HG03135 (cell line): ENCODE results near the gene RGS6.

ENCODE experiments used
- ATAC-seq: cut with Tn5 transposase; IDR thresholded peaks from one replicate; pipeline ENCODE4 v1.9.1; 2021; ENCODE audit warnings: mild to moderate bottlenecking, moderate library complexity; ENCODE audit not compliant: unreplicated experiment

RGS6 gene

DNA sequence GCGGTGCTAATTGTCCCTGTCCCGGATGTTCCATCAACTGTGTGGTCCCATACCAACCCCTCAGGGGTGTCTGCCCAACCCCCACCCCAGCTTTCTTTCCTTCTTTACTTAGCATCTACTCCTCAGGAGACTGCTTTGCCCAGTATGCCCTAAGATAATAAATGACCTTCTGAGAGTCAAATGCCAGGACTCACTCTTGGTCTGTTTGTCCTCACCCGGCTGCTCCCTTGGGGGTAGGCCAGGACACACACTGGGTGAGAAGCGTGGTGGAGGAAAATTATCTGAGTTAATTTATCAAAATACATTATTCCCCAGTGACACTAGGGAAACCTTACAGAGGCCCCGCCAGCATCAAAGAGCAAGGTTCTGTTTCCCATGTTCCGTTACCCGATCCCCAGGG, 457.0 kb downstream of the RGS6 start:
- ATAC-seq, result no peak

DNA sequence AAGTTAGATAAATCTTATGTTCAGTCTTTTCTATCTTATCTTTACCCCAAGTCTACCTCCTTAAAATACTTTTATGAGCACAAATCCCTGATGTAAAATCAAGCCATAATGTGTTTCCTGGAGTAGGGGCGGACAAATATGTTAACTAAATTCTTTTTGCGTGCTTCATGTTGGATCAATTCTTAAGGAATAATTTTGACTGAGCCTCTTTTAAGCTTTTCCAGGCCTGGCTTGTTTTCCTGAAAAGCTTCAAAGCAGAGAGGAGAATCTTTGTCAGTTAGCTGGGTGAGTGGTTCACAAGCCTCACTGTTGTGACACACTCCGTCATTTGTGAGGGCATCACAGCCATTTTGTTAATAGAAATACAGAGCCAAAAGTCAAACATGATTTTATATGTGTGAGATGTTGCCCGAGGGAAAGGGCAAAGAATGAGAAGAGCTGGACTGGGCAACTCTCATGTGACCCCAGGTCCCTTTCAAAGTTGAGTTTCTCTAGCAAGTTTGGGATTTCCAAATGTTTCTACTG, 468.9 kb downstream of the RGS6 start:
- no peak for ATAC-seq

DNA sequence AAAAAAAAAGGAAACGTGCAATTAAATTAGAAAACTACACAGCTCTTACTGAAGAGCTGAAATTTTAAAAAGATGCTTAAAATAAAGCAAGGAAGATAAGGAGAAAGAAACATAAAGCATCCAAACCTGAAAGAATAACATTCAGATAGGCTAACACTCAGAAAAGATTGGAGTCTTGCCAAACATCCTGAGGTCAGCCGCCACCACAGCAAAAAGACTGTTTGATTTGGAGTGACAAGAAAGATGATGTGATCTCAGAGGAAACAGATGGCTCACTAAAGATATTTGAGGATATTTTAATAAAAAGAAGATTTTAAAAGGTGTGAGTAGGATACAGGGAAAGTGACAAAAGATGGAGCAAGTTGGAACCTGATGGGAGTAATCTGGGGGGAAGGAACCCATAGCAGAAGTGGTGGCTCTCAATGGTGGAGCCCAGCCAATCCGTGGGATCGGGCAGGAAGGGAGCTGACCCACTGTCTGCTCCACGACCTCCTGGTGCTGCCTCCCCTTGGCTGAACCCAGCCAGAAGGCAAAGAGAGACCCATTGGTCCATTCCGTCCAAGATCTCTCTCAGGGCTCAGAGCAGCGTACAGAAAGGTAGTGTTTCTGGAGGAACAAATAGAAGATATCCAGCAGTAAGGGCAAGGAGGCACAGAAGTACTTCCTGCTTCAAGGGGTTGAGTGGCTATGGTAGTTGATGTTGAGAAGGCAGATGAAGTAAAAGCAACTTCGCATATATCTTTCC, 469.6 kb downstream of the RGS6 start:
- no peak for ATAC-seq

GRCh38 chr14:72402377-72402772, 470.1 kb downstream of the RGS6 start:
- no peak for ATAC-seq

DNA sequence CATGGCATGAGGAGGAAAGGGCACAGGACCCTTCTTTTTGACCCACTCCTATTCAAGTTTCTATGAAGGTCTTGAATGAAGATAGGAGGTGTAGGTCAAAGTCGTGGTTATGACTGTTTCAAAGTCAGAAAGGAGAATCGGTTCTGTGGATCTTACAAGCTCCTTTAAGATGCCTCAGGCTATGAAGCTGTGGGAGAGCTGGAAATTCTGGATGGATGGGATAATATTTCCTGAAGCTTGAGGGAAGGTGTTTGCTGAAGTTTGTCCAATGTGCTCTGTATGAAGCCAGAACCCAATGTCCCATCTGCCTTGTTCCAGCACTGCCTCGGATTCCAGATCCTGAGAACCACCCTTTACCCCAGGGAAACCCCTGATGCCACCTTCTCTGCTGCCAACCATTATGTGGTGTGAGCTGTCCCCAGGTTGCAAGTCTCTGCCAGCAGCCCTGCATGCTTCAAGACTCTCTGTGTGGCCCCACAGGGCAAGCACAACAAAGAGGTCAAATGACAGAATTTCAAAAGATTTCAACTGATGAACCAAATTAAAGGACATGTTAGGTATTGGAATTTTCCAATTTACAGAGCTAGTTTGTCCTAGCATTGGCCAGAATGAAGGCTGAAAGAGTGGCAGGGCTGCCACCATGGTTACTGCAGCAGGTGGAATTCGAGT, 472.0 kb downstream of the RGS6 start:
- ATAC-seq, result no peak

DNA sequence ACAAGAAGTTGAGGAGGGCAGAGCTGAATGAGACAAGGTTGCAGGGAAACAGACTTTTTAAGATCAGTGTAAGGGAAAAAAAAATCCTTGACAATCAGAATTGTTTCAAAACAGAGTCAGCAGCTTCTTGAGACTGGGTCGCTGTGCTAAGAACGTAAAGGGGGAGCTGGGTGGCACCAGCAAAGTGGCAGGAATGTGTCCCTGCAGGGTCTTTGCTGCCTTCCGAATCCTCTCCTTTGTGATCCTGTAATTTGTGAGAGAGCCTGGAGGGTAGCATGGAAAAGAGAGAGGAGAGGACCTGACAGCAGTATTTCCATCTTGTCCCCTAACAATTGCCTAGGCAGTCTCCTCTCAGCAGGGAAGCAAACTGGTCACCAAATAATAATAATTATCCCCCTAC, 472.8 kb downstream of the RGS6 start:
- no peak for ATAC-seq

GRCh38 chr14:72408020-72408419, 475.8 kb downstream of the RGS6 start:
- ATAC-seq, result no peak

GRCh38 chr14:72409047-72409446, 476.8 kb downstream of the RGS6 start:
- ATAC-seq, result no peak

GRCh38 chr14:72416081-72416849, 484.0 kb downstream of the RGS6 start:
- ATAC-seq, result no peak

DNA sequence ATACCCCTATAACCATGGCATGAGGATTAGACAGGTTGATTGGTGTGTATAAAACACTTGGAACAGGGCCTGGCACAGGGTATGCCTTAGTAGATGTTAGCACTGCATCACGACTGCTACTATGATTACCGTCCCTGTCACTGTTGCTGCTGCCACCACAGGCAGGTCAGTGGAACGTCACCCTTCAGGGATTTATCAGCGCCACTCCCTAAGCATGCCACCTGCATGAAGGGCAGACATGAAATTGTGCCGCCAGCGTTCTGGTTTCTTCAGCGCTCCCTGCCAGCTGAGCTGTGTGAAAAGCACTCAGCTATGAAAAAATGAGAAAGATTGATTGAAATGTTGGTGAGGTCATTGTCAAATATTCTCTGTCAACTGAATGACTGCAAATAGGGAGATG, 484.7 kb downstream of the RGS6 start:
- no peak for ATAC-seq

- ATAC-seq, result no peak
These were observed 486.6 kb downstream of the RGS6 start for GRCh38 chr14:72418806-72419205.

DNA sequence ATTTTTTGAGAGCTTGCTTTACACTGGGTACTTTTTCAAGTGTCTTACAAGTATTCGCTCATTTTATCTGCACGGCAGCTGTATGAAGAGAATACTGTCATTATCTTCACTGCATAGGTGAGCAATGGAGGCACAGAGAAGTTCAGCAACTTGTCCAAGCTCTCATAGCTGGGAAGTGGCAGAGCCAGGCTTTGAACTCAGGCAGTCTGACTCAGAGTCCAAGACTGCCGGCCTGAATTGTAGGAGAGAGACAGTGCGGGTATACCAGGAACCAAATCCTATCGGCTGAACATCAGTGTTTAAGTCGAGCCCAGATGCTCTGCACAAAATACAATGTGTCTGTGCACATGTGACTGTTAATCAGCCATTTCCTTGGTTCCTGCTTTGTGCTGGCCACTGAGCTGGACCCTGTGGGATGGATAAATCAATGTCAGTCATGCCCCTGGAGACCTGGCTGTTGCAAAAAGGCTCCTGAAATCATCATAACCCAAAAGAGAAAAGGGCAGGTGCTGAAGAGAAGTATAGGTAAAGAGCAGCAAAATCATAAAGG, 487.1 kb downstream of the RGS6 start:
- no peak for ATAC-seq

- no peak for ATAC-seq
These were observed 488.7 kb downstream of the RGS6 start for GRCh38 chr14:72420749-72421474.

DNA sequence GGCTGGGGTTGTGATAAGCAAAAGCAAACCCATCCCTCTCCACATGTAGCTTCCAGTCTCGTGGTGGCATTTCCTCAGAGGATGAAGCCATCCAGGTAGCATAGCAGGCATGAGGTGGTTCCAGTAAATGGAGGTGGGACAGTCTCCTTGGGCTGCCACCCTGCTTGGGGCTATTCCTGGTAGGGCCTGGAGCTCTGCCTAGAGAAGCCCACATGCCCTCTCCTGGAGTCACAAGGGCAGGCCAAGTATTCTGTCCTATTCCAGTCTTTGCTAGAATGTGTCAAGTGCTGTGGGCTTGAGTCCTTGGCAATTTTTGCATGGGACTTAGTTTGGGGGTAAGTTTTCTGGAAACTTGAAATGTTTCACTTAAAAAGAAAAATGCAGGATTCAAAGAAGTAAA, 491.7 kb downstream of the RGS6 start:
- ATAC-seq, result no peak

DNA sequence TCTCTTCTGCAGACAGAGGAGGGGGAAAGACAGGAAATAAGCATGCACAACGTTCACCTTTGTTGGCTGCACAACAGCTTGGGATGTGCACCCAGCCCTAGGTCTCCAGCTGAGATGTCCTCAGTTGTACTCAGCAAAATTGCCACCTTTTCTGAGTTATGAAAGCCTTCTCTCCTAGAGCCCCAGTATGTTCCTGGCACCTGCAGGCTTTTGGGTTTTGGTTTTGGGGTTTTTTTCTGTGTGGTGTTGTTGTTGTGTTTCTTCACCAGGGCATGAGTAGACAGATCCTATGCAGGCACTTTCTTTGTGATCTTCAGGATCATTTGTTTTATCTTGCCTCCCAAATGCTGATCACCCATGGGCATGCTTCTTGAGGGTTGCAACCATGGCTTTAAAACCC, 498.2 kb downstream of the RGS6 start:
- ATAC-seq, result no peak

GRCh38 chr14:72432748-72433147, 500.5 kb downstream of the RGS6 start:
- no peak for ATAC-seq

GRCh38 chr14:72433511-72433910, 501.3 kb downstream of the RGS6 start:
- ATAC-seq, result no peak

DNA sequence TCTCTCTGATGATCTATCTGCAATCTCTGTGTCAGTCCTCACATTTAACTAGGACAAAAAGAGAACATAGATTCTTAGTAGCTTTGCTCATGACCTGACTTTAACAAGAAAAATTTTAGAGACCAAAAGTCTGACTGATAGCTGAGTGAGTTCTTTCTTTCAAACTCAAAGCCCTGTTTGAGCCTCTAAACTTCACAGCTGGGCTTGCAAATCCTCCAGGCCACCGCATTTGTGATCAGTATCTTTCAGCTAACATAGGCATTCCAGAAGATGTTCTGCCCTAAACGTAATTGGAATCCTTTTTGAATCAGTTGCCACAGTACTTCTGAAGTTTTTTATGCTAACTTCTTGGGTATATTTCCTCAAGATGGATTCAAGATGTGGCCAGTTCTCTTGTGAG, 502.6 kb downstream of the RGS6 start:
- ATAC-seq, result no peak

GRCh38 chr14:72439707-72440106, 507.5 kb downstream of the RGS6 start:
- no peak for ATAC-seq

GRCh38 chr14:72443256-72443655, 511.0 kb downstream of the RGS6 start:
- no peak for ATAC-seq

DNA sequence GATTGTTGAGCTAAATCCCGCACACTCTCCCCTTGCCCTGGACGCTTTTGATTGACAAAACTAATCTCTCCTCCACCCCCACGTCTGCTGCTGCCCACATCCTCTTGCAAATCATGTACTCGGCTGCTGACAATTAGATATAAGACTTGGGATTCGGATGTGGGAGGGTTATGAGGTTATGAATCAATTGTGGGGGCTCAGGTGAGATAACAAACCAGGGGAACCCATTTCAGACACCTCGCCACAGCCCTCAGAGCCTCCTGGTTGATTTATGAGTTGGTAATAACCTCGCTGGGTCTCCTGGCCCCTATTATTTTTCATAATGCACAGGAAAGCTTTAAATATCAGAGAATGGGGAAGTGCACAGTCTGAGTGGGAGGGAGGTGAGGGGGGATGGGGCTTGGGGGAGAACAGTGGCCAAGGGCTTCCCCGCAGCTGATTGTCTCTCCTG, 511.8 kb downstream of the RGS6 start:
- no peak for ATAC-seq
